CD4-positive, alpha-beta T cell treated with Interleukin-15 for 4 hours (primary cell): ENCODE data around the gene NKX1-1.

Source experiments
- DNase-seq: peaks from one replicate; pipeline ENCODE4 v3.0.0-alpha.2; 2020; ENCODE audit warnings: low spot score

NKX1-1 gene

DNA sequence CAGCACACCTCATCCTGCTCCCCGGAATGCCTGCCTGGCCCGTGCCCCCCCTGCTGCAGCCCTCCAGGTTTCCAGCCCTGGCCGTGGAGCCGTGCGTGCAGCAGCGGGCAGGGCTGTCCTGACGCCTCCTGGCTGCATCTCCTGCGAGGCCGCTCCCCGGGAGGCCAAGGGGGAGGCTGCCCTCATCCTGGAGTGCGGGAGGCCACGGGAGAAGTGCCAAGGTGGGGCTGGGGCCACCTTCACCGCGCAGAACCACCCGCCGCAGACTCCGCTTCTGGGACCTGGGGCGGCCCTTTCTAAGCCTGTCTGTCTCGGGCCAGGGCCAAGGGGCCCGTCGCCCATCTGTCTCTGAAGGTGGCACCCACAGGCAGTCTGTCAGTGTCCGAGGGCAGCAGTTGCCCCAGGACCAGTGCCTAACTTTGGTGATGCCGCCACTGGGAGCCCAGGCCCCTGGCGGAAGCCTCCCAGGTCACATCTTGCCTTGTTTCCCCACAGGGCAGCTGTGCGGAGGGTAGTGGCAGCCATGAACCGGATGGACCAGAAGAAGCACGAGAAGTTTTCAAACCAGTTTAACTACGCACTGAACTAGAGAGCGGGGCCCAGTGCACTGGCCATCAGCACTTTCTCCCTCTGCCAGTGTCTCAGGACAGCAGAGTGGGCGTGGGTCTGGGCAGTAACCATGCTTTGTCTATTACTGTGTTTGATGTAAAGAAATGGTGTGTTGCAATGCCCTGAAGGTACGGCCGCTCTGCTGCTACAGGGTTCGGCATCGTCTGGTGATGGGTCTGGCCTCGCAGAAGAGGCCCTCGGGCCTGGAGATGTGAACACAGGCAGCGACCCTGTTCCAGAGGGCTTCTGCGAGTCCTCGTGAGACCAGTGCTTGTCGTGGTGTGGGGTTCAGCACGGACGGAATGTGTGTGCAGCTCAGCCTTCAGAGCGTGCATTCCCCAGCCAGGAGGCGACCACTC is 20.6 kb downstream of the NKX1-1 start:
- no peak for DNase-seq

DNA sequence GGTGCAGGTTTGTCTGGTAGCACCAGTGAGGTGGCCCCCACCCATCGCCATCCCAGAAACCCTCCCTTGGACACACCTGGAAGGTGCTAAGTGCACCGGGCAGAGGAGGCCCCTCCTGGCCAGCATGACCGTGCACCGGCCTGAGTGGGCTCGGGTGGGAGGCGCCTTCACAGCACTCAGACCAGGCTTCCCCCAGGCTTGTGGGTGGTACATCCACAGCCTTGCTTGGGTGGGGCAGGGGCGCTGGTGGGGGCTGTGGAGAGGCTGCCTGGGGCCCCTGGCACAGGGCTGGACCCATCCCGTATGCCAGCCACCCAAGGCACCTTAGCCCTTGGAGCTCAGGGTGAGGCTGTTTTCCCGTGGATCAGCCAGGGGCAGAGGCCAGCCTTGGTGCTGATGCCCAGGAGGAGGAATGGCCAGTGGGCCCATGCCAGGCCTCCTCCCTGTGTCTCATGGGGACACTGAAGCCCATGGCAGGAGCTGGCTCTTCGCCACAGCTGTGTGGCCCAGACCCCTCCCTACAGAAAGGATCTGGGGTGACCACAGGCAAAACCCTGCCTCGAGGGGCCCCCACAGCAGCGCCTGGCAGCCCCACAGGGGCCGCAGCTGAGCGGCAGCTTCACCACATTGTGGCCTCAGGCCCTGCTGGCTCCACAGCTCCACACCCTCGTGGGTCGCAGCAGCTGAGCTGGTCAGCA is 21.4 kb downstream of the NKX1-1 start:
- DNase-seq = no peak

DNA sequence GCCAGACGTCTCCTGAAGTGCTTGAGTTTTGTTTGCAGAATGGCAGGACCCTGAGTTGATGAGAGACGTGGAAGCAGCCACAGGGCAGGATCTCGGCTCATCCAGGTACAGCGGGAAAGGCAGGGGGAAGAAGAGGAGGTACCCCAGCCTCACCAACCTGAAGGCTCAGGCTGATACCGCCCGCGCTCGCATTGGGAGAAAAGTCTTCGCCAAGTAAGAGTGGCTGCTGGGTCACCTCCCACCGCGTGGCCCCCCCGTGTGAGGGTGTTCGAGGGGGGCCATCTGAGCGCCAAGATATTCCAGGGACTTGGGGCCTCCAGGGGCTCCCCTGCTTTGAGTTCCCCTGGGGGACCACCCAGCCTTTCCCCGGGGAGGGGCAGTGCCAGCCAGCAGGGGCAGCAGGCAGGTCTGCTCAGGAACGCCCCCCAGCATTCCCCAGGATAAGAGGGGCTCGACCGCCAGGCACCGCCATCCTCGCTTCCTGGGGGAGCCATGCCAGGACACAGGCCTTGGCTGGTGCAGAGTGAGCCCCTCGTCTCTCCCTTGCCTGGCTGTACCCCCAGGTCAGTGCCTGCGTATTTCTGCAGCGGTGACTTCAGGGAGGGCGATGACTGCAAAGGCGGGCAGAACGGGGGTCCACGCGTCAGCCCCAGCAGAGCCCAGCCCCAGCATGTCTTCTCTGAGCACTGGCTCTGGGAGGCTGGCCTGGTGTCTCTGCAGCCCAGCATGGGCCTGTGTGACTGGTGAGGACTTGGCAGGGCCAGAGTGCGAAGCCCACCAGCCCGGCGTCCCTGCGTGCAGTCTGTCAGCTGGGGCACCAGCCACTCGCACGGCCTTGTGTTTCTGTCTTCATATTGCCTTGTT is 22.3 kb downstream of the NKX1-1 start:
- no peak for DNase-seq

DNA sequence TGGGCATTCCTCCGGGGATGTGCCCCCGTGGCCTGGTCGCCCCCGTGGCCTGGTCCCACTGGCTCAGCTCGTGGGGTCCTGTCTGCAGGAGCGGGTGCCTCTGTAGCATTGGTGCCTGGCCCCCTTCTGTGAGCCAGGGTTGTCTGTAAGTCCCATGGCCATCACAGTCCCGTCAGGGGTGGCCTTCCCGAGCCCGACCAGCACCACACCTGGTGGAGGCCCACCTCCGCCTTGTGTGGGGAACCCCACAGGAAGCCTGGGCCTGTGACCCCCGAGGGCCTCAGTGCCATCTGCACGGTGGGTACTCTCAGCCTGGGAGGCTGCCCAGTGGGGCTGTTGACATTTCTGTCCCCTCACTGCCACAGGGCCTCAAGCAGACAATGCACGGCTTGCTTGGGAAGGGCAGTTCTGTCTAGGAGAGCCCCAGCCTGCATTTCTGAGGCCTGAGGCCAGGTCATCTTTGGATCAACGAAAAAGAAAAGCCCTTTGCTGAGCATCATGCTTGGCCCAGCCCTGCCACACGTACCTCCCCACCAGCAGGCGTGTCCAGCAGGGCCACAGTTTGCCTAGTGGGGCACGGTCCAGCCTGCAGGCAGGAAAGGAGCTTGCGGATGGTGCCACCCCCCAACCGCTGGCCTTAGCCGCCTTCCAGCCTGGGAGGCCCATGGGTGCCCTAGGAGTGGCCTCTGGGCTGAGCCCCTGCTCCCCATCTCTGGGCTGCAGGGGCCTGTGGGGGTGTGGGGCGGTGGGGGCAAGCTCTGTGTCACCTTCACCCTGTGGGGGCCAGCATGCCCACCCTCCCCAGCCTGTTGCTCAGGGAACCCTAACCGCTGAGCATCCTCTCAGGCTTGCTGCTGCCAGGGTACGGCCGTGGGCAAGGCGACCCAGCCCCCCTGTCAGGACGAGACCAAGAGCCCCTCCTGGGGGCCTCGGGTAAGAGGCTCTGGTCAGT is 23.2 kb downstream of the NKX1-1 start:
- DNase-seq = no peak

DNA sequence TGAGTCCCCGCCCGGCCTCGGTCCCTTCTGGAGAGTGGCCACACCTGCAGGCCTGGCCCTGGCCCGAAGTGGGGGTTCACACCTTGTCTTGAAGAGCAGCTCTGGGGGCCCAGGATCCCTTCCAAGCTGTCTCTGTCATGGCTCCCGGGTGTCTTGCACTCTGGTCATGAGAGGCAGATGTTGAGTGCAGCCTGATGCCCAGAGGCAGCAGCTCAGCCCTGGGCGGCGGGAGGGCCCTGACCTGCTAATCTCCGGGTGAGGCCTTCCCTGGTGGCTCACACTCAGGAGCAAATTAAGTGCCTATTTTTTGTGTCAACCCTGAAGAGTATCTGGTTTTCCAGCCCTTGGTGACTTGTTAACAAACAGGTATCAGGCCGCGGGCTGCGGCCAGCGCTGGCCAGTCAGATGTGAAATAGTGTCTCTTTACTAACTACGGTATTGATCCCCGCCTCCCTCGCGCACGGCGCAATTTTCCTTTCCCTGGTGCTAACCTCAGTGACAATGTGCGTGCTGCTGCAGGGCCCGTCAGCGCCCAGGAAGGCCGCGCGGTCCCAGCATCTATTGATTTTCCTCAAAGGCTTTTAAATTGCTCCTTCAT is 24.2 kb downstream of the NKX1-1 start:
- DNase-seq = no peak

DNA sequence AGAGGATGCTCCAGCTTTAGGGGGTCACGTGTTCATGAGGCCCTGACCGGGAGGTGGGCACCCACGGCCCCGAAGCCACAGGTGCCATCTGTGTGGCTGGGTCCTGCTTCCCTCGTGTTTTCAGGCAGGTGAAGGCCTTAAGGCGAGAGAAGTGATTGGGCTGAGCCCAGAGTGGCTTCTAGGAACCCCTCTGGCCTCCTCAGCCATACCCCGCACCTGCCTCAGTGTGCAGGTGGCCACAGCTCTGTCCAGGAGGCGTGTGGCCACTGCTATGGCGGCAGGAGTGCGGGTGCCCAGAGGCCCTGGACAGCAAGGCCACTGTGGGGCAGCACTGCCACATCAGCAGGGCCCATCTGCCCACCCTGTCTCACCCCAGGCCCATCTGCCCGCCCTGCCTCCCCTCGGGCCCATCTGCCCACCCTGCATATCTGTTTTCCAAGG is 25.0 kb downstream of the NKX1-1 start:
- DNase-seq = no peak

DNA sequence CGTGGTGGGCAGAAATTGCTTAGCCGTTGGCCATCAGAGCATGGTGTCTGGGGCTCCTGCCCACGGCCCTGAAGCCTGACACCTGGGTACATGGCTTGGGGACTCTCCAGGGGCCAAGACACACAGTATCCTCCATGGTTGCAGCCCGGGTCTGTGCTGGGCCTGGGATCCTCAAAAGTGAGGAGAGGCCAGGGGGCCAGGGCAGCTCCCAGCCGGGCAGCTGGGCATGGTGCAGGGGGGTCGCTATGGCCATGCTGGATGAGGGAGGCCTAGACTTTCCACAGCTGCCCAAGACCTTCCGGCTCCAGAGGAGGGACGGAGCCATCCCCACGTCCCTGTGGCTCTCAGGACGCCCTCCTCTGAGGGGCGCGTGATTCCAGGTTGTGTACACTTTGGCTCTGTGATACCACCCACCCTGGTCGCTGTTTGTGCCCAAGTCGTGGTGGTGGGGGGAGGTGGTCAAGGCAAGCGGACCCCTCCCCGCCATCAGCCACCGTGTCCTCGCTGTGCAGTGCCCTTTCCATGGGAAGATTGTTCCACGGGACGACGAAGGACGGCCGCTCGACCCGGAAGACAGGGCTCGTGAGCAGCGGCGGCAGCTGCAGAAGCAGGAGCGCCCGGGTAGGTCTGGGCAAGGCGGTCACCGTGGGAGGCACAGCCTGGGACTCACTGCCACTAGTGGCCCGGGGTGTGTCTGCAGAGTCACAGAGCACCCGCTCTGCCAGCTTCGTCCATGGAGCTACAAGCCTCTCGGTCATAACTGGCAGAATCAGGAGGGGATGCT is 25.7 kb downstream of the NKX1-1 start:
- no peak for DNase-seq

DNA sequence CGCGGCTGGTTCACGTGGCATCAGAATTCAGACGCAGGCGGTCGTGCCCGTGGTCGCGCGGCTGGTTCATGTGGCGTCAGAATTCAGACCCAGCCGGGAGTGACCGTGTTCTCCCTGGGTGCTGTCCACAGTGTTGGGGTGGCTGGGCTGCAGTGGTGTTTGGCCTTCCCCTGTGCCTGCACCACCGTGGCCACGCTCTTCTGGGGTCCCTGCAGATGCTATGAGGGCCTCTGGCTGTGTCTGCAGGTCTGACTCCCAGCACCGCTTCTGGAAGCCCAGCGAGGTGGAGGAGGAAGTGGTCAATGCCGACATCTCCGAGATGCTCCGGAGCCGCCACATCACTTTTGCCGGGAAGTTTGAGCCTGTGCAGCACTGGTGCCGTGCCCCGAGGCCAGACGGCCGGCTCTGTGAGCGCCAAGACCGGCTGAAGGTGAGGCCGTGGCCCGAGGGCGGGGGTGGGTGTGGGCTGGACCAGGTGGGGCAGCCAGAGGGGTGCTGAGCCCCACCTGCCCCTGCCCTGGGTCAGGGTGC is 26.4 kb downstream of the NKX1-1 start:
- no peak for DNase-seq

DNA sequence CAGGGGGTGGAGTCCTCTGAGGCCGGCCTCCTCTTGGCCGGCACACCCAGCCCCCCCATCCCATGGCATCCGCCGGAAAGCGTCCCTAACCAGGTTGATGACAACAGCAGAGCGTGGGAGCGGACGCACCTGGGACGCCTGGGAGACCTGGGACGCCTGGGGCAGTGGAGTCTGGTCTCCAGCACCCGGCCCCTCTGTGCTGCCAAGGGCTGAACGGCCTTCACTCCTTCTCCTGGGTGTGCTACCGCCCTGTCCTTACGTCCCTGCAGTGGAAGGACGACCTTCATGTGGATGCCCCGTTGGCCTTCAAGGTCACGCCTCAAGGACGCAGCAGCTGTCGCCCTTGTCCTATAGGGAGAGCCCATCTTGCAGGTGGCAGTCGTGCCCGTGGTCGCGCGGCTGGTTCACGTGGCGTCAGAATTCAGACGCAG is 26.9 kb downstream of the NKX1-1 start:
- no peak for DNase-seq

DNA sequence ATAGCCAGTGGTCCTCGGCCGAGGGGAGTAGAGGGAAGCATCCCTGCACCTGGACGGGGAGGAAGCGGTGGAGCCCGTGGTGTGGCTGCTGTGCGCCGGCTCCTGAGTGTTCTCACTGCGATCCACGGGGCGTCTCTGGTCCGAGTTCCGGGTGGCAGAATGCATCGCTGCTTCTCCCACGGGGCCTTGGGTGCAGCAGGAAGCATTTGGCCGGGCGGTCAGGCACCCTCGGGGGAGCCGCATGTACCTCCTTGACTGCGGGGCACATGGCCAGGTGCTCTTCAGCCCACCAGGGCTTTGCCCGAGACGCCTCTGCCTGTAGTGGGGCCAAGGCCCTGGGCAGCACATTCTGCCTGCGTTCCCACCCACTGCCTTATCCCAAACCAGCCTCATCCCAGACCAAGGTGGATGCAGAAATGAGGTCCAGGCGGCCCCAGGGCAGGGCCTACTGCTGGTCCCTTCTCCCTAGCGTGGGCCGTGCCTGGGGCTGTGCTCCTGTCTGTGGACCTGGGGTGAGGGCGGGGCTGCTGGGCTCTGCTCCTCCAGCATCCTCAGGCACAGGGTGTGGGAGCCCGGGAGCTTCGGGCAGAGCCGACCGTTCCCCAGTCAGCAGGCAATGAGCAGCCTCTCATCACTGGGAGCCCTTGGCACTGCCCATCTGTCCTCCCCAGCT is 27.5 kb downstream of the NKX1-1 start:
- no peak for DNase-seq

DNA sequence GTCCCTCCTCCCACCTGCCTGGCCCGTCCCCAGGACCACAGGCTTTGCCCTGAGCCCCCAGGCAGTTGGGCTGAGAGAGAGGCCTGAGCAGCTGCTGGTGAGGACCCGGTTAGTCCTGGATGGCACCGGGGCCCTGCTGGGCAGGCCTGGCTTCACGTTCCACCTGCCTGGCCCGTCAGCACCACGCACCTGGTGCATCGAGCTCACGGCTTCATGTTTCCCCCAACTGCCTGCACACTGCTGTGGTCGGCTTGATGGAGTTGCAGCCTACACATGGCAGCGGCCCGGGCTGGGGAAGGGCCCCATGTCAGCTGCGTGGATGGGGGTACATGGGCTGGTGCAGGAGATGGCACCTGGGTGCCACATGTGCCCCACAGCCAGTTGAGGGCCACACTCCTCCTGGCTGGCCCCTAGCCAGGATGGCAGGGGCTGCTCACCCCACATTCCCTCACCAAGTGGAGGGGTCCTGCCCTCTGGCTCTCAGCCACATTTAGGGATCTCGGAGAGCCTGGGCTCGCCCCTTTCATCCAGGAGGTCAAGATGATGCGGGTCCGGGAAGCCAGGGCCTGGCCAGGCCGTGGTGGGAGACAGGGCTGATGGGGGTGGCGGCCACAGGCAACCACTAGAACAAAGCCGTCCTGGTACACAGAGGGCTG is 28.5 kb downstream of the NKX1-1 start:
- no peak for DNase-seq

DNA sequence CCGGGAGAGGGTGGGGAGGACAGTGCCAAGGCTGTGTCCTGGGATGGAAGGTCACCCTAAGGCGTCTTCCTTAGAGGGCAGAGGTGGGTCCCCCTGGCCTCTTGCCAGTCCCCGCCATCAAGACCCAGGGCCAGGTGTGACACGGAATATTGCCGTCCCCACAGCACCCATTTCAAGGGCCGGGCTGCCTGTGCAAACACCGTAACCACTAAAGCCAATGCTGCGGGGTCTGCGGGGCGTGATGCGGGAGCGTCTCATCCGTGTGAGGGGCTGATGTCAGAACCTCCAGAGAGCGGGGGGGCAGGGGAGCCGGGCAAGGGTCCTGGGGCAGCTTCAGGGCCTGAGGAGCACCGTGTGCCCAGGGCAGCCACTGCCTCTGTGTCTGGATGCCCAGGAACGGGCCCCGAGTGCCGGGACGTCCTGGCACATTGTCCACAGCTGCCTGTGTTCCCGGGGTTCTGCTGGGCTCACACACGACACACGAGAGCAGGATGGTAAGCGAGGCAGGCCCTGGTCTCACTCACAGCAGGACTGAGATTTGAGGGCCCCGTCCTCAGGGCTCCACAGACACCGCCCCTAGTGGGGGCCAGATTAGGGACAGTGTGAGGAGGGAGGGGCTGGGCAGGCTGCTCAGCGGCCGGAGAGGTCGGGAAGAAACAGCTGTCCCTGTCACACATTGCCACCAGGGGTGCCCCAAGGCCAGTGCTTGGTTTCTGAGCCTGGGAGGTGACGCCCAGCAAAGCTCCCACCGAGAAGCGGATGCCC is 29.2 kb downstream of the NKX1-1 start:
- DNase-seq = no peak

DNA sequence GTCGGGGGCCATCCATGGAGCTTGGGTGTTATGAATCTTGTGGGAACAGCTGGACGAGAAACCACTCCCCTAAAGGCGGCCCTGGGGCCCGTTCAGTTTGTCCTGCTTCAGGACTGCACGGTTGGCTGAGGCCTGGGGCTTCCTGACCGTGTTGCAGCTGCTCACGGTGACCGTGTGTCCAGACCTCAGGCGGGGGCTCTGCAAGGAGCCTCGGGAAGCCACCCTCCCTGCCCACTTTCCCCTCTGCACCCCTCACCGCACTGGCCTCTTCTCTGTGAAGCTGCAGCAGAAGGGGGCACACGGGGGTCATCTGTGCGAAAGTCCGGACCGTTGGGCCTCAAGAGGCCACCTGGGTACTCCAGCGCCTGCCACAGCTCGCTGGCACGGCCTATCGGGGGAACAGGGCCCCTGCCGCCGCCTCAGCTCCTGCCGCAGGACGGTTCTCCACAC is 29.8 kb downstream of the NKX1-1 start:
- DNase-seq = no peak

DNA sequence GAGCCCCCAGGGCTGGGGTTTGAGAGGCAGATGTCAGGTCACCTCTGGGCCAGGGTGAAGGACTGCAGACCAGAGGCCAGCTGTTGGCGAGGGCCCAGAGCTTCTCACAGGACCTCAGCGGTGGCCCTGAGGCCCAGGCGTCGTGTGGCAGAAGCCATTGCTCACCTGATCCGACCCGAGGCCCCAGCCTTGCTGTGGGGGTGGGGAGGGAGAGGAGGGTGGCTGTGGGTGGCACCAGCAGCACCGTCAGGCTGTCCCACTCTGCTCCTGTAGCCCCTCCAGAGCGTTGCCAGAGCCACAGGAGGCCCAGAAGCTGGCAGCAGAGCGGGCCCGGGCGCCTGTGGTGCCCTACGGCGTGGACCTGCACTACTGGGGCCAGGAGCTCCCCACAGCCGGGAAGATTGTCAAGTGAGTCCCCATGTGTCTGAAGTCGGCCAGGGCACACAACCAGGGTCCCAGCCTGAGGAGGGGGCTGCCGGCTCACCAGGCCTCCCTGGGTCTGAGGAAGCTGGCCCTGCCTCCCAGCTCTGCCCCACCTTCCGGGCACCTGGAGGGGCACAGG is 30.4 kb downstream of the NKX1-1 start:
- no peak for DNase-seq

DNA sequence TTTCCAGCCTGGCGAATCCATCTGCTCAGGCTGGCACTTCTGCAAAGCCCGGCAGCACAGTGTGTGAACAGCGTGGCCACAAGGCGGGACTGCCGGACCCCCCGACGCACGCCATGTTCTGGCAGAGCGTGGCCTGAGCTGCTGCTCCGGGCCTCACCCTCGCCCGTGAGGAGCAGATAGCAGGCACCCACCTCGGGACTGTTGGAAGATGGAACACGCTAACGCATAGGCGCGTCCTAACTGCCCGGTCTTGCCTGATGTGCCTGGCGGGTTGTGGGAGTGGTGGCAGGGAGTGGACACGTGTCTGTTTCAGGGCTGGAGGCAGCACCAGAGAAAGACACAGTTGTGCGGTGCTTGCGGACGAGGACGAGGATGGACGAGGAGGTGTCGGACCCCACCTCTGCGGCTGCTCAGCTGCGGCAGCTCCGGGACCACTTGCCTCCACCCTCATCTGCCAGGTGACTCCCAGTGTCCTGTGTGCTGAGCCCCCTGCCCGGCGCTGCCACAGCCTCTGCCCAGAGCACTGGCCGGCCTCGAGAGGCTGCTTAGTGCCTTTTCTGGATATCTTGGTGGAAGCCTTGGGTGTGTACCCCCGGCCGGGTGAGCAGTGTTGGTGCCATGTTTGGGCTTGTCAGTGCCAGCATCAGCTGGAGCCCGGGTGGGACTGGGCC is 31.1 kb downstream of the NKX1-1 start:
- no peak for DNase-seq

DNA sequence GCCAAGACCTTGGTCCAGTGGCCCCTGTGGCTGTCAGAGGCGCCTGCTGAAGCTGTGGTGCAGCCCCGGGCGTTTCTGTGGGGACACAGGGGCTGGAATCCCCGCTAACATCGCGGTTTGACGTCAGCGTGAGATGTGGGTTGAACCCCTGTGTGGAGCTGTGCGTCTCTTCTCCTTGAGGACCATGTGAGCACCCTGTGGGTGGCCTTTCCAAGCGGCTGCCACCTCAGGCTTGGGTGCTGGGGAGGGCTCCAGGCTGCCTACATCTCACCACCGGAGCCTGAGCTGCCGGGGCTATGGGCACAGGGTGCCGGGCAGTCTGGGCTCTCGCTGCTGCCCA is 31.6 kb downstream of the NKX1-1 start:
- no peak for DNase-seq
